ENCODE measurements around the gene JDP2.

DNA sequence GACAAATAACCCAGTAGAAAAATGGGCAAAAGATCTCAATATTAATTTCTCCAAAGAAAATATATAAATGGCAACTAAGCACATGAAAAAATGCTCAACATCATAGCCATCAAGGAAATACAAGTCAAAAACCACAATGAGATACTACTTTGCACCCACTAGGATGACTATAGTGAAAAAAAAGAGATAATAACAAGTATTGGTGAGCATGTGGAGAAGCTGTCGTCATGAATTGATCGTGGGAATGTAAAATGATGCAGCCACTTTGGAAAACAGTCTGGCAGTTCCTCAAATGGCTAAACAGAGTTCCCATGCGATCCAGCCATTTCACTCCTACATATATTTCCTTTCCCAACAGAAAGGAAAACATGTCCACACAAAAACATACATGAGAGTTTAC, 18.1 kb downstream of the JDP2 start:
- TF ChIP-seq, protein P1, sequence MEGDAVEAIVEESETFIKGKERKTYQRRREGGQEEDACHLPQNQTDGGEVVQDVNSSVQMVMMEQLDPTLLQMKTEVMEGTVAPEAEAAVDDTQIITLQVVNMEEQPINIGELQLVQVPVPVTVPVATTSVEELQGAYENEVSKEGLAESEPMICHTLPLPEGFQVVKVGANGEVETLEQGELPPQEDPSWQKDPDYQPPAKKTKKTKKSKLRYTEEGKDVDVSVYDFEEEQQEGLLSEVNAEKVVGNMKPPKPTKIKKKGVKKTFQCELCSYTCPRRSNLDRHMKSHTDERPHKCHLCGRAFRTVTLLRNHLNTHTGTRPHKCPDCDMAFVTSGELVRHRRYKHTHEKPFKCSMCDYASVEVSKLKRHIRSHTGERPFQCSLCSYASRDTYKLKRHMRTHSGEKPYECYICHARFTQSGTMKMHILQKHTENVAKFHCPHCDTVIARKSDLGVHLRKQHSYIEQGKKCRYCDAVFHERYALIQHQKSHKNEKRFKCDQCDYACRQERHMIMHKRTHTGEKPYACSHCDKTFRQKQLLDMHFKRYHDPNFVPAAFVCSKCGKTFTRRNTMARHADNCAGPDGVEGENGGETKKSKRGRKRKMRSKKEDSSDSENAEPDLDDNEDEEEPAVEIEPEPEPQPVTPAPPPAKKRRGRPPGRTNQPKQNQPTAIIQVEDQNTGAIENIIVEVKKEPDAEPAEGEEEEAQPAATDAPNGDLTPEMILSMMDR (IDR thresholded peaks at IDR 0.05) = no peak
- TF ChIP-seq EZH2 (IDR thresholded peaks at IDR 0.05; ENCODE audit: borderline replicate concordance, insufficient read depth, low read depth, low read length, poor library complexity, severe bottlenecking) = no peak

Data from B cell (primary cell).